ENCODE measurements around the gene HTD2. TPM values are rescaled to one million over a fixed set of nuclear protein-coding genes. Genes with fewer than 3 reads are reported as not detected.

HTD2 gene
- total and polyA plus RNA-seq, 2 donors from 2014 or later: 6.4 to 7.8 TPM

Other genes starting within 250 kb of the HTD2 start
- gene DNASE1L3, start 95.5 kb upstream of the HTD2 start, total RNA-seq: 24.9 TPM
- gene DNASE1L3, start 95.5 kb upstream of the HTD2 start, polyA plus RNA-seq (ENCODE audit: insufficient read depth, low read depth, low replicate concordance): 27.5 TPM
- gene ABHD6, start 68.7 kb upstream of the HTD2 start, total RNA-seq: 10.2 TPM
- gene ABHD6, start 68.7 kb upstream of the HTD2 start, polyA plus RNA-seq (ENCODE audit: insufficient read depth, low read depth, low replicate concordance): 21.4 TPM
- gene RPP14, start 275 bp upstream of the HTD2 start, total RNA-seq: 14.9 TPM
- gene RPP14, start 275 bp upstream of the HTD2 start, polyA plus RNA-seq (ENCODE audit: insufficient read depth, low read depth, low replicate concordance): 12.0 TPM
- gene PXK, start 26.4 kb downstream of the HTD2 start, total RNA-seq: 24.8 TPM
- 21.6 TPM for gene PXK, start 26.4 kb downstream of the HTD2 start, polyA plus RNA-seq (ENCODE audit: insufficient read depth, low read depth, low replicate concordance)
- 71.7 TPM for gene PDHB, start 127.3 kb downstream of the HTD2 start, total RNA-seq
- 138 TPM for gene PDHB, start 127.3 kb downstream of the HTD2 start, polyA plus RNA-seq (ENCODE audit: insufficient read depth, low read depth, low replicate concordance)
- gene KCTD6, start 185.6 kb downstream of the HTD2 start, total RNA-seq: 19.0 TPM
- 24.5 TPM for gene KCTD6, start 185.6 kb downstream of the HTD2 start, polyA plus RNA-seq (ENCODE audit: insufficient read depth, low read depth, low replicate concordance)
- gene ACOX2, start 230.7 kb downstream of the HTD2 start, total RNA-seq: 18.6 TPM
- 85.5 TPM for gene ACOX2, start 230.7 kb downstream of the HTD2 start, polyA plus RNA-seq (ENCODE audit: insufficient read depth, low read depth, low replicate concordance)

Measured in kidney (tissue), 2 donors.